ENCODE measurements around the gene VPS52.

The VPS52 gene

GRCh38 chr6:33208091-33208967, 63.3 kb downstream of the VPS52 start, which contains the start of gene RING1:
TSS of gene RING1 (plus strand) at chr6:33208500. CDS start at chr6:33208823, 323 bp downstream.
- DNase-seq: peak; percentile 74

GRCh38 chr6:33207552-33208090, 64.1 kb downstream of the VPS52 start:
- DNase-seq: no peak

GRCh38 chr6:33206864-33207551, 64.7 kb downstream of the VPS52 start:
- no peak for DNase-seq

- DNase-seq: no peak
Observed at GRCh38 chr6:33206027-33206863, 65.4 kb downstream of the VPS52 start.

GRCh38 chr6:33205191-33206026, 66.3 kb downstream of the VPS52 start:
- no peak for DNase-seq

GRCh38 chr6:33204415-33205190, 67.1 kb downstream of the VPS52 start, which contains the start of gene HSD17B8:
TSS of gene HSD17B8 (plus strand) at chr6:33204655. CDS start at chr6:33204669, 14 bp downstream.
- peak; percentile 94 for DNase-seq

- no peak for DNase-seq
Observed at GRCh38 chr6:33204165-33204414, 67.6 kb downstream of the VPS52 start.

- no peak for DNase-seq
Observed at GRCh38 chr6:33203443-33204164, 68.1 kb downstream of the VPS52 start.

- no peak for DNase-seq
Observed at GRCh38 chr6:33202799-33203198, 68.9 kb downstream of the VPS52 start.

- no peak for DNase-seq
Observed at GRCh38 chr6:33201935-33202334, 69.7 kb downstream of the VPS52 start.

- DNase-seq: no peak
Observed at GRCh38 chr6:33201147-33201545, 70.5 kb downstream of the VPS52 start.

All from NCI-H510A treated with DMSO at 0.1 percent for 48 hours (cell line).